Fibroblast of upper back skin (primary cell): Measurements from ENCODE around the gene C9orf43.
"Not testable (repeated sequence)": the region's sequence is repeated elsewhere in the genome, so short reads cannot be mapped to it uniquely, and the experiment has no call there.

Experiments used
- DNase-seq: peaks from one replicate; pipeline ENCODE4 v3.0.0-alpha.2; 2013

C9orf43 gene

DNA sequence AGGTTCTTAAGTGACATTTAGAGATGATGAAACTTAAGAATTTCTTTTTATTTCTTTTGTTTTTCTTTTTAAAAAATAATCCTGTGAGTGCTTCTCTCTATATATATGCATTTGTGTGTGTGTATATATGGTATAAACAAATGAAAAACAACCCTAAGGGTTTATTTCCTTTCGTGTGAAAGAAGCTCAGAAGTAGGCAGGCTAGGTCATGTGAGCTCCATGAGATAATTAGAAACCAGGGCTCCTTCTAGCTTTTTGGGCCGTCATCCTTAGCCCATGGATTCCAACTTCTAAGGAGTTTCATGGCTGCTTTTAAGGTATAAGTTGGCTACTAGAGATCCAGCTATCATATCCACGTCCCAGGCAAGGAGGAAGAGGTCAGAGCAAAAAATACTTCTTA is 11.2 kb downstream of the C9orf43 start:
- DNase-seq: no peak

DNA sequence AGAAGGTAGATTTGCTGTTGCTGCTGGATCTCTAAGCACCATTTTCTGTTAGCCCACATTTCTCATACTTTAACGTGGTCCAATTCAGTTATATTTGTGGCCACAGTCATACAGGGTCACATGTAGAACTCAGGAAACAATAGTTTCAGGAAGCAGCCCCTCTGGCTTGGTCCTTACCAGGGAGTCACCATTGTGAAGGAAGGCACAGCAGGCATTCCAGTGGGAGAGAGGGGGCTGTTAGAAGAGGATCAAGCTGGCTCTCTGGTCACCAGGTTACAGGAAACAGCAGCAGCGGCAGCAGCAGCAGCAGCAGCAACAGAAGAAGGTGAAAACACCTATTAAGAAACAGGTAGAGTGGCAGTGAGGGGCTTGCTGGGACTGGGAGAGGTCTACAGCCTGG is 14.5 kb downstream of the C9orf43 start:
- DNase-seq: no peak

DNA sequence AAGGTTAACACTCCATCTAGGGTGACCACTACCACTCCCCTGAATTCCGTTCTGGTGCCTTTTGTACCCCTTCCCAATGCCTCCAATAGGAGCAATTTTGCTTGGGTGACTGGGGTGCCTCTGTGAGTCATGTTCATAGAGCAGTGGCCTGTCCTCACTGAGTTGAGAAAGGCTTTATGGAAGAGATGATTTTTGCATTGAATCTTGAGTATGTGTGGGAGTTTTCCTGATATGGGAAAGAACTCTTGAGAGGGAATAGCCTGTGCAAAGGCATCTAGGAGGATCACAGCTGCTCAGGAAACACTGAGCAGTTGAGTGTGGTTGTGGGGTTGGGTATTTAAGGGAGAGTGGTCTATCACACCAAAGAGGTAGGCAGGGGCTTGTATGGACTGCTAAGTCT is 16.2 kb downstream of the C9orf43 start:
- DNase-seq: no peak

DNA sequence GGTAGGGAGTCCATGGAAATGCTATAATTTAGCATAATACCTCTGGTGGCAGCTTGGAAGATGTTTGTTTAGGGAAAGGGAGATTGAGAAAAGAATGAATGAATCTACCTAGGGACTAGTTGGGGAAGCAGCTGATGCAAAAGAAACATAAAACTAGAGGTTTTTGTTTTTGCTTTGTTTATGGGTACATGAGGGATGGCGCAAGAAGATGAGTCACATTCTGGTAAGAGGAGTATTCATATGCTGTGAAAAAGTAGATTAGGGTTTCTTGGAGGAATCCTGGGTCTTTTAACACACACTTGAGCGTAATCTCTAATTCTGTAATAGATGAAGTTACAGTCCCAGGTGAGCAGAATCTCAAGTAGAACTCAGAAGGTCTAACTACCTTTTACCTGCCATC is 17.1 kb downstream of the C9orf43 start:
- DNase-seq: no peak

DNA sequence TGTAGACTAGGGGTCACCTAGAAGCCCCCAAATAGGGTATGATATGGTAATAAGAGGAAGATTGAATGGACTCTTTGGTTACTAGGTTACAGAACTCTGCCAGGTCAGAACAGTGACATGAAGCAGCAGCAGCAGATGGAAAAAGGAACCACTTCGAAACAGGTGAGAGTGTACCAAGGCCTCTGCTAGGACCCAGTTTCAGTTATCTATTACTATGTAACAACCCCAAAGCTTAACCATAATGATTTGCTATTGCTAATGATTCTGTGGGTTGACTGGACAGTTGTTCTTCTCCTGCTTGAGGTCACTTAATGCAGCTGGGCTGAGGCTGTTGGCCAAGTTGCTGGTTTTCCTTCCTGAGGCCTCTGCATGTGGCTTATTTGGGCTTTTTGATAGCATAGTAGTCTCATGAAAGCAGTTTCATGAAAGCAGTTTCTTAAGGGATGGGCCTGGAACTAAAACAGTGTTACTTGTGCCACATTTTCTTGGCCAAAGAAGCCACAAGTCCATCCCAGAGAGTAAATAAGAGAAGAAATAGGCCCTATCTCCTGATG is 17.6 kb downstream of the C9orf43 start:
- no peak for DNase-seq

DNA sequence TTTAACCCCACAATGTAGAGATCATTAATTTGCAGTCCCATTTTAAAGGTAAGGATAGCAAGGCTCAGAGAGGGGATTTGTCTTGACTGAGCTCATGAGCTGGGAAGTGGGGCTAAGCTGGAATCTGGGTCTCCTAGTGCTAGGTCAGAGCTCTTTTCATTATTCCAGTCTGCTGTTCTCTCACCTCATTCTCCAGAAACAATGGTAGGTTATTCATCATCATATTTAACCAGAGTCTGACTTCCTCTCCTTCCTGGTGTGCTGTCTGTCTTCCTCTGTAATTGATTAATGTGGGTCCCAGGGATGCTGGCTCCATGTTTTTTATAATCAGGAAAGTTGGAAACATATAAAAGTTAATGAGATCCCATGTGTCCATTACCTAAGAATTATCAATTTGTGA is 20.6 kb downstream of the C9orf43 start:
- no peak for DNase-seq

DNA sequence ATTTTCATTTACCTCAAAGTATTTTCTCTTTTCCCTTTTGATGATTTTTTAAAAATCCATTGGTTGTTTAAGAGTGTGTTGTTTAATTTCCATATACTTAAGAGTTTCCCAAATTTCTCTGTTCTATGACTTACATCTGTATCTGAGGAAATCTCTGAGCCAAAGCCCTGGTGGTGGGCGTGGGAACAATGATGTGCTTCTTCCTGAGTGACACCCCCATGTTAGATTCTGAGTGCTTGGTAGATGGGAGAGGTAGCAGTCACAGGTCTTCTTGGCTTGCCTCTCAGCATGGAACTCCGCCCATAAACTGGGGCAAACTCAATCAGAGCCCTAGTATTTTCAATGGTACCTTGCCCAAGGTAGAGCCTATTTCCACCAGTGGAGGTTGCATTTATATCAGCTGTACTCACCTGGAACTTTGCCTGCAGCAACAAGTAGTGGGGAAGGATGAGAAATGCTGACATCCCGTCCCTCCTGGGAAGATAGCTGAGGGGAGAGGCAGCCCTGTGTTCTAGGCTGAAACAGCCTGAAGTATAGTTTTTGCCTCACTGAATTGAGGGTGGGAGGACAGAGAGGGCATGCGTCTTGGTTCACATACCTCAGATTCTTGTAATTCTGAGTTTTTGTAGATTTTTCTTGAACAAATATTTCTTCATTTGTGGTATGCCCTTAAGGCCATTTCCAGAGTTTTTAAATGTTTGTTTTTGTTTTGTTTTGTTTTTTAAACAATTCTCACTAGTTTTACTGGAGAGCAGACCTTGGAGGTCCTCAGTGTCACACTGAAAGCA is 26.4 kb downstream of the C9orf43 start:
- DNase-seq: no peak

DNA sequence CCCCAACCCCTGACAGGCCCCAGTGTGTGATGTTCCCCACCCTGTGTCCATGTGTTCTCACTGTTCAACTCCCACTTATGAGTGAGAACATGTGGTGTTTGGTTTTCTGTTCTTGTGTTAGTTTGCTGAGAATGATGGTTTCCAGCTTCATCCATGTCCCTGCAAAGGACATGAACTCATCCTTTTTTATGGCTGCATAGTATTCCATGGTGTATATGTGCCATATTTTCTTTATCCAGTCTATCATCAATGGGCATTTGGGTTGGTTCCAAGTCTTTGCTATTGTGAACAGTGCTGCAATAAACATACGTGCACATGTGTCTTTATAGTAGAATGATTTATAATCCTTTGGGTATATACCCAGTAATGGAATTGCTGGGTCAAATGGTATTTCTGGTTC is 27.2 kb downstream of the C9orf43 start:
- DNase-seq: not testable (repeated sequence)

DNA sequence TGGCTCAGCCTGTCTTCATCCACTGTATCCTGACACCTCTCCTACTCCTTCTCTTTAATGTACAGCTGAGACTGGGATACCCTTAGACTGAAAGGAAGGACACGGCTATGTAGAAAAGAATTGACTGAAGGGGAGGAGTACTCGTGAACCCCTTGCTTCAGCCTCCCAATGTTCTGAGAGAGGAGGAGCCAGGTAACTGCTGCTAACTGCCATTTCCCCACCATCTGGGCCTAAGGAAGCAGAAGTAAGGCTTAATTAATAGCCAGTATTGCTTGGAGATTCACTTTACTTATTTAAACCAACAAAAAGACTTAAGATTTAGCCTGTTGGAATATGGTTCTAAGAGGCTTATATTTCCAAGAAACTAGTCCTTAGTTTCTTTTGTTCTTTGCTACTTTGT is 34.2 kb downstream of the C9orf43 start:
- no peak for DNase-seq

DNA sequence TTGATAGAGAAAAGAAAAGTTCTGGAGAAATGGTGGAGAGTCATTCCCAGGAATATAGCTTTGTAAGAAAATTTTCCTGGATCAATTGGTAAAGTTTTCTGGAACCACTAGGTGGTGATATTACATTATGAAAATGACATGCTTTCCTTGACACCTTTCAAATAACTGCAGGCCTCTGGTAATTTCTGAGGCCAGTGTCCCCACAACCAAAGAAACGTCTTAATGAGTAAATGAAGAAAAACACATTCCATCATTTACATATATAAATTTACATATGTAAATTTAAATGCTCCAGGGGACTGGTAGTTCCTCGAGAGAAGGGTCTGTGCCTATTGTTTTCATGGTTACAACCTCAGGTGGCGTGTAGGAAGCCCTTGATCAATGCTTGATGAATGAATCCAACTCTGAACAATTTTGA is 35.8 kb downstream of the C9orf43 start:
- DNase-seq: peak; percentile 55

DNA sequence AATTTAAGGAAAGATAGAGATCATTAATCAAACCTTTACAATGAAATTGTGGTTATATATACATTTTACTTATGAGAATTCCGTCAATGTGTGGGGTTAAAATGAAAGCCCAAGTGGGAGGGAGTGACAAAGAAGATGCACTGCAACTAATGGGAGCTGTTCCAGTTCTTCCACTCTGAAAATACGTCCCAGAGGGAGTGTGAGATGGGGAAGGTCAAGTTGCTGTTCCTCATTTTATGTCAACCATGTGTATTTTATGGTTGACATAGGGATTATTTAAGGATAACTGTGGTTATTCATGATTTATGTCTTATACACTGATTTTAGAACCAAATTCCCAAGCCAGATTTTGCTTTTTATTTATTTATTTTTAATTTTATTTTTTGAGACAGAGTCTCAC is 38.8 kb downstream of the C9orf43 start:
- DNase-seq: peak; percentile 29

DNA sequence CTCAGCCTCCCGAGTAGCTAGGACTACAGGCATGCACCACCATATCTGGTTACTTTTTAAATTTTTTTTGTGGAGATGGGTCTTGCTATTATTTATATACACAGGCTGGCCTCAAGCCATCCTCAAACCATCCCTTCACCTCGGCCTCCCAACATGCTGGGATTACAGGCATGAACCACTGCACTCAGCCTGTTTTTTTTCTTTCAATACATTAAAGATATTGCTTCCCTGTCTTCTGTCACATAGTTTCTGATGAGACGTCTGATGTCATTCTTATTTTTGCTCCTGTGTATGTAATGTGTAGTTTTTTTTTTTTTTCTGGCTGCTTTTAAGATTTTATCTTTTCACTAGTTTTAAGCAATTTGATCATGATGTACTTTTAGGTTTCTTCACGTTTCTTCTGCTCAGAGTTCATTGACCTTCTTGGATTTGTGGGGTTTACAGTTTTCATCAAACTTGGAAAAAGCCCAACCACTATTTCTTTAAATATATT is 41.6 kb downstream of the C9orf43 start:
- no peak for DNase-seq

DNA sequence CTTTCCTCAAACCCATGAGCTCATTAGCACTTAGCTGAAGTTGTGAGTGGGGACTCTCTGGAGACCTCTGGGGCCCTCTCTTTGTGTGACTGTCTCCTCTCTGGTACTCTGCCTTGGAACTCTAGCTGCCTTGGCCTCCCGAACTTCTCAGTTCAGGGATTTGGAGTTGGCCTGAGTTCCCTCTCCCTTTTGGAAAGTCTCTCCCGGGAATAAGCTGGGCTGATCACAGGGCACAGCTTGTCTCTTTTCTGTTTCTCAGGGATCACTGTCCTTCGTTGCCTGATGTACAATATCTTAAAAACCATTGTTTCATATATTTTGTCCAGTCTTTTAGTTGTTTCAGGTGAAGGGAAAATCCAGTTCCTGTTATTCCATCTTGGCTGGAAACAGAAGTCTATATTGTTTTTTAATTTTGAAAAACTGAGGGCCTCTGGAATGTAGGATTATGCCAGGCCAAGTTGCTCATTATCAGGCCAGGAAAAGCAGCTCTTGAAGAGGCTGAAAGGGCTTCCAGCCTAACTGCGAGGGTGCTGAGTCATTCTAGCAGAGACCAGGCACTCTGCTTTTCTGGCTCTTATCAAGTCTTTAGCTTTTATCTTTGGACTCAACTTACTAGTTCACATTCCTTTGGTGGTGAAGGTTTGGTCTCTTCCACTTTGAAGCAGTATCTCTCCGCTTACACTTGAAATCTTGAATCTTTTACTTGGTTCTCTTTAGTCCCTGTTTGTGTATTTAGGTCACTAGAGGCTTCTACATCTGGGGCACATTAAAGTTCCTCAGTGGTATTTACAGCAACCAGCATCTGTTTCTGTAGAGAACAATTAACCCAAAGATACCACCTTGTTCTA is 44.6 kb downstream of the C9orf43 start:
- DNase-seq: peak; percentile 91

DNA sequence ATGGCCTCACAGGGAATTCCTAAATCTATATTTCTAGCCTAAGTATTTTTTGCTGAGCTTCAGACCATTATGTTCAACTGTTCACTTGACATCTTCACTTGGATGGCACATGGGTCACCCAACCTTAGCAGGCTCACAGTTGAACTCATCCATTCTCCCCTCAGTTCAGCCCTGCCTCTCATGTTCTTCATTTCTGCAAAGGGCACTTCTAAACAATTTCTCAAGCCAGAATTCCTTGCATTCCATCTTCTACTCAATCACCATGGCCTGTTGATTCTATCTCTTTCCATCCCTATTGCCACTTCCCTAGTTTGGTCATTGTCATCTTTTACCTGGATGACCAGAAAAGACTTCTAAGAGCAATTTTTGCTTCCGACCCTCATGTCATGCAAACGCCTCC is 45.7 kb downstream of the C9orf43 start:
- peak; percentile 40 for DNase-seq

DNA sequence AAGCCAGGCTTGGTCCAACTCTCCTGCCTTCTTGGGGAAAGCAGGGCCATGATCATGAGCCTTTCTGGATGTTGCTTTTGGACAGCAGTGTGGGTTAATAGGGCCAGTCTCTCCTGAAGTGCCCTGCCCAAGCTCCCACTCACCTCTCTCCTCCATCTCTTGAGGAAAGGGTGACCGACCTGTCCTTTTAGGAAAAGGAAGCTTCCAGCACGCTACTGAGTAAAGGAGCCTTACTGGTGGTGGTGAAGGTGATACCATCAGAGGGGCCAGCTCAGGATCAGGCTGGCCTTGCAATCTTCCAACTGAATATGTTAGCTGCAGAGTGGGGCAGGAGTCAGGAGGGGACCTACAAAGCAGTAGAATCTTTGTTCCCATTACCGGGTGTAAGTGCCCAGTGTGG is 50.7 kb downstream of the C9orf43 start:
- no peak for DNase-seq

DNA sequence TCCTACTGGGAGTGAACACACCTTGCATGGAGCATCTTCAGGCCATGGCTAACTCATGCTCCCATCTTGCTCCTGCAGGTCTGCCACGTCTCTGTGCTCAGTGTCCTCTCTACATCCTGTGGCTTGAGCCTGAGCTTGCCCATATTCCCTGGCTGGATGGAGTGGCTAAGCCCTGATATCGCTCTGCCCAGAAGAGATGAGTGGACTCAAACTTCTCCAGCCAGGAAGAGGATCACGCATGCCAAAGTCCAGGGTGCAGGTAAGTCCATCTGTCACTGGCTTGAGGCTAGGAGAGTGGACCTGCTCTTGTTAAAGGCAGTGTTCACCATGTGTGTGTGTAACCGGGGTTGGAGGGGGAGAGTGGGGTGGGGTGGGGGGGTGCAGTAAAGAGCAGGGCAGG is 51.4 kb downstream of the C9orf43 start:
- no peak for DNase-seq

DNA sequence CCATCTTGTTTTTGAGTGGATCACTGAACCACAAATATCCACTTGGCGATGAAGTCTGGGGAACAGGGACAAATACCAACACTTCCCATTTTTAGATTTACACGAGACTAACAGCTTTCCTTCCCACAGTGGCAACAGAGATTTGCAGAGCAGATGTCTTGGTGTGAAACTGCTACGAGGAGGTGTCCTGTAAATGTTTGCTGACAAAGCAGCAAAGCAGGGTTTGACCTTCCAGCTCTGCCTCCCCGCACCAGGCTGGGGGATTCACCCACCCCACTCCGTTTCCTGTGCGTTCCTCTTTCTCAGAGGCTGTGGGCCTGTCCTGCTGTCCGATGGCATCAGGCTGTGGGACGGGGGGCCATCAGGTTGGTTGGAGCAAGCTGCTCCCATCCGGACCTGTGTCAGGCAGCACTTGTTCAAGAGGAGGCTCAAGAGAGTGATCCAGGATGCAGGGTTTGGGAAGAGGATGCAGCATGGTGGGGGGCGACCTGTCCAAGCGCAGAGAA is 52.3 kb downstream of the C9orf43 start:
- DNase-seq: no peak

DNA sequence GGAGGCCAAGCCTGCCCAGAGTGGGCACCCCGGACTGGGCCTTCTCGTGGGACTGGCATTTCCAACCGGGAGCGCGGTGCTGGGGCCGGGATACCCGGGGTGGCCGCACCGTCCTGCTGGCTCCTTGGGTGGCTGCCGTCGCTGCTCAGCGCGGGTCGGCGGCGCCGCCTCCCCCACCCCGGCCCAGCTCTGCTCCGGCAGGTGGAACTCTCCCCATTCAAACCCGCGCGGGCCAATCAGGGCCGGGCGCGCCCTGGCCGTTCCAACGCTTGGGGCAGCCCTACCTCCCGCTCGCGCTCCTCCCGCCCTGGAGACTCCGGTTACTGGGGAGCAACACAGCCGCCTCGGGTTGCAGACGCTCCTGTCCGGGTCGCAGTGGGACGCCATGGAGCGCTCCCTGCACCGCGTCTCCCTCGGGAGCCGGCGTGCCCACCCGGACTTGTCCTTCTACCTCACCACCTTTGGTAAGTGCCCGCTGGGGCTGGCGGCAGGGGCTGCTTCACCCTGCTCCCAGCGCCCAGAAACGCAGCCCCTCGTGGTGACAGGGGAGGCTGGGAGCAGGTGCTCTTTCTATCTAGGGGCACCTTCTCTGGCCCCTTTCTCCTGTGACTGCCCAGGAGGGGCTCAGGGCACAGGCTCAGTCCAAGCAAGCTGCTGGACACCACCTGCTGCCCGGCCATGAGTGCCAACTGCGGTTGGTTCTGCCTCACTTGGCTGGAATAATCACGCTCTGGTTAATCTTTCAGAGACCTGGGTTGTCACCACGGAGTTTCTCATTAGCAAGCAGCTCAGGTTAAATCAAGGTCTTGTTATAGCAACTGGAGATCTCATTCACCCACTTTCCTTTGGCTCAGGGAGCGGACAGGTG is 53.1 kb downstream of the C9orf43 start, which contains the start of gene RGS3:
Gene RGS3 (plus strand): TSS at position 310 of the 868 bp plus-strand sequence. CDS start 76 bp downstream, at position 386.
- DNase-seq: no peak

DNA sequence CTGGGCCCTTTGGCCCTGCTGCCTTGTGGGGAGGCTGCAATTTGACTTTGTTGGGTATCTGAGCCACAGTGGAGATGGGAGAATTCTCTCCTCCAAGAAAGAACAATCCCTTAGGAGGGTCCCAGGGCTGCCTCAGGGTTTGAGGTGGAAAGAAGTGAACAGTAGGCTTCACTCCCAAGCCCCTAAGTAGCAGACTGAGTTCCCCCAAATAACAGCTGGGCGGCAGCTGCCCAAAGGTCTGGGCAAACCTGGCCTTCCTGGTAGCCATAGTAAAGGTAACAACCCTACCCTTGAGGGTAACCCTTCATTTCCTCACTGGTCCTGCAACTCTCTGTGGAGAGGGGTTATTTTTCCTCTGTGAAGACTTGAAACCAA is 53.7 kb downstream of the C9orf43 start:
- no peak for DNase-seq

DNA sequence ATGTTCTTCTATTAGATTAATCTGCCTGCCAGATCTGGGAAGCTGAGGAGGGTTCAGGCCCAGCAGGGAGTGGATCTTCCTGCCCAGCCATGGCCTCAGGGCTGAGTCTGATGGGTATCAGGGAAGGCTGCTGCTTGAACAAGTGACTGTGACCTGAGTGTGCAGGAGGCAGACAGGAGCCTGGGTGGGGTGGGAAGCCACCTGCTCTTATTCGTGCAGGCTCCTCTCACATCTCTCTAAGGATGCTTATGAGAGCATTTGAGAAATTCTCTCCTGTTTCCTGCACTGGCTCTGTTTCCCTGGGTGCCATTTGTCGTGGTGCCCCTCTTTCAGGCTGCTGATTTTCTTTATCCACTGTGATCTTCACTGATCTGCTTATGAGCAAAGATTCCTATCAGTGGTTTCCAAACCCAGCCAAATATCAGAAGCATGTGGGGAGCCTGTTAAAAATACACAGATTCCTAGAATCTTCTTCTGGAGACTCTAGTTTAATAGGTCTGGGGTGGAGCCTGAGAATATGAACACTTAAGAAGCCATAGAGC is 55.1 kb downstream of the C9orf43 start:
- no peak for DNase-seq

DNA sequence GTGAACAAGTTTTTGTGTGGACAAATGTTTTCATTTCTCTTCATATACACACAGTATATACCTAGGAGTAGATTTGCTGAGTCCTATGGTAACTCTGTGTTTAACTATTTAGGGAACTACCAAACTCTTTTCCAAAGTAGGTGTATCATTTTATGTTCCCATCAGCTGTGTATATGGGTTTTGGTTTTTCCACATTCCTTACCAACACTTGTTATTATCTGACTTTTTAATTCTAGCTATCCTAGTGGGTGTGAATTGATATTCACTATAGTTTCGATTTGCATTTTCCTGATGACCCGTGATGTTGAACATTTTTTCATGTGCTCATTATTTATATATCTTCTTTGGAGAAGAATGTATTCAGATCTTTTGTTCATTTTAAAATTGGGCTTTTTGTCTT is 56.6 kb downstream of the C9orf43 start:
- no peak for DNase-seq
